Germinal center (tissue), 1 donor: Measurements from ENCODE around the gene LSM8.
A peak's percentile ranks its signal among the peaks of the same experiment; 100 is the strongest.
"Not testable (repeated sequence)": the region's sequence is repeated elsewhere in the genome, so short reads cannot be mapped to it uniquely, and the experiment has no call there.

Source experiments
- DNase-seq: peaks from one replicate; pipeline ENCODE4 v3.0.0; 2012; ENCODE audit warnings: mixed read lengths, low spot score

LSM8 gene

GRCh38 chr7:118183786-118184564 lies at the start of gene LSM8:
LSM8 (plus strand) TSS chr7:118184164; CDS start chr7:118184224, 60 bp downstream.
- DNase-seq = peak; percentile 93

- not testable (repeated sequence) for DNase-seq
Measured at GRCh38 chr7:118134420-118134819, 49.5 kb upstream of the LSM8 start.

GRCh38 chr7:118140468-118140867 lies 43.5 kb upstream of the LSM8 start:
- DNase-seq = no peak

- DNase-seq = no peak
Measured at GRCh38 chr7:118142012-118142411, 42.0 kb upstream of the LSM8 start.

GRCh38 chr7:118148930-118149329 lies 35.0 kb upstream of the LSM8 start:
- no peak for DNase-seq

GRCh38 chr7:118149394-118149793 lies 34.6 kb upstream of the LSM8 start:
- DNase-seq = no peak

GRCh38 chr7:118151671-118152070 lies 32.3 kb upstream of the LSM8 start:
- DNase-seq = no peak

GRCh38 chr7:118152149-118152548 lies 31.8 kb upstream of the LSM8 start:
- DNase-seq = no peak

- no peak for DNase-seq
Measured at GRCh38 chr7:118152654-118153053, 31.3 kb upstream of the LSM8 start.

GRCh38 chr7:118153551-118154177 lies 30.3 kb upstream of the LSM8 start:
- peak; percentile 13 for DNase-seq

GRCh38 chr7:118158766-118159165 lies 25.2 kb upstream of the LSM8 start:
- no peak for DNase-seq

- no peak for DNase-seq
Measured at GRCh38 chr7:118169146-118169545, 14.8 kb upstream of the LSM8 start.

- DNase-seq = no peak
Measured at GRCh38 chr7:118175740-118176139, 8.2 kb upstream of the LSM8 start.

- no peak for DNase-seq
Measured at GRCh38 chr7:118179191-118179590, 4.8 kb upstream of the LSM8 start.

- DNase-seq = no peak
Measured at GRCh38 chr7:118182593-118183427, 1.2 kb upstream of the LSM8 start.

GRCh38 chr7:118183428-118183785 lies 557 bp upstream of the LSM8 start:
- DNase-seq = peak; percentile 11

GRCh38 chr7:118184565-118184940 lies 589 bp downstream of the LSM8 start:
- DNase-seq = no peak

- no peak for DNase-seq
Measured at GRCh38 chr7:118185163-118185860, 1.3 kb downstream of the LSM8 start.

GRCh38 chr7:118186501-118186900 lies 2.5 kb downstream of the LSM8 start:
- no peak for DNase-seq

GRCh38 chr7:118194571-118194970 lies 10.6 kb downstream of the LSM8 start:
- no peak for DNase-seq

GRCh38 chr7:118195837-118196474 lies 12.0 kb downstream of the LSM8 start:
- peak; percentile 24 for DNase-seq

- no peak for DNase-seq
Measured at GRCh38 chr7:118202061-118202460, 18.1 kb downstream of the LSM8 start.
